ENCODE data around the gene CAV2. TPM values are rescaled to one million over a fixed set of nuclear protein-coding genes. Genes with fewer than 3 reads are reported as not detected.

Gene CAV2
- total and polyA plus RNA-seq, 9 of the 15 experiments (the other 6 are each of a cell fraction or from before 2014, with no cell fraction given) = 16.1 to 137 (median 38.3) TPM

DNA sequence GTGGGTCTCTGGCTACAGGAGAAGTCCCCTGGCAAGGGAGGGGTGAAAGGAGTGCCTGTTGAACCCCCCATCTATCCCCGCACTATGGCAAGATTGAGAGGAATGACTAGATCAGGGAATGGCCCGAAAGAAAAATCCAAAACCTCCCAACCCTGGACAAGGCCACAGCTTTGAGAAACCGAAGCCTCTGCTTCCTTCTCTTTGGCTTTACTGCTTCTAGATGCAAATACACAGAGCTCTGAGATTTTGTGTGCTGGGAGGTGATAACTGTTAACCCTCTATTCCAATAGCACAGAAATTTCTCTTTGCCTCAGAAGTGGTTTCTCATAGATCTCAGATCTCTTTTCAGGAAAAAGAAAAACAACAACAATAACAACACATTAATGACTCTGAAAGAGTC lies 40.3 kb downstream of the CAV2 start:
- FAIRE-seq = no peak
- H3K79me2 ChIP-seq (ENCODE audit: control insufficient read depth, insufficient read depth, low read length) = no peaks in the 10 kb centered on the region

More for the DNA sequence above, 40.3 kb downstream of the CAV2 start:
- H3K27me3 ChIP-seq (ENCODE audit: control insufficient read depth in 2 of 2, insufficient read depth in 2 of 2, low read length in 2 of 2) = peaks cover 9 to 14% of the 10 kb centered on the region in 2 experiments; a peak in 3 of 5 replicates
- H3K4me1 ChIP-seq (replicated peaks in 1 of 2; ENCODE audit: control insufficient read depth in 2 of 2, insufficient read depth in 2 of 2, low read length in 2 of 2) = no peaks in the 10 kb centered on the region
- ChIA-PET POLR2A (no interaction called here), CTCF (ENCODE audit: low intra/inter-chr PET ratio) (no interaction called here)
- 0% methylated on average over 3 of the region's 3 CpGs for WGBS (ENCODE audit: insufficient coverage, low coverage, missing lambda C conversion rate)
- H3K36me3 ChIP-seq (ENCODE audit: control insufficient read depth, insufficient read depth, low read length) = no peaks in the 10 kb centered on the region
- H3K9ac ChIP-seq (ENCODE audit: insufficient read depth in 1 of 2, low read depth in 2 of 2, low read length in 2 of 2) = no peak overlapping the region
- TF ChIP-seq KDM4B (IDR thresholded peaks at IDR 0.05; ENCODE audit: borderline replicate concordance in 2 of 2, low read depth in 1 of 2) (no peak), ZNF589 (CRISPR knock-in tag; IDR thresholded peaks at IDR 0.05; ENCODE audit: low read depth) (no peak), ZNF232 (CRISPR knock-in tag; IDR thresholded peaks at IDR 0.05) (no peak), CC2D1A (IDR thresholded peaks at IDR 0.05) (no peak), HSF4 (CRISPR knock-in tag; IDR thresholded peaks at IDR 0.05; ENCODE audit: borderline replicate concordance) (no peak), ASH1L (IDR thresholded peaks at IDR 0.05; ENCODE audit: borderline replicate concordance, low read depth, partially characterized antibody) (no peak), TSC22D4 (tag; IDR thresholded peaks at IDR 0.05) (no peak), MAZ (CRISPR knock-in tag; conservative IDR thresholded peaks at IDR 0.05 in 1 of 2, IDR thresholded peaks at IDR 0.05 in 1 of 2) (no peak), PRPF4 (IDR thresholded peaks at IDR 0.05; ENCODE audit: insufficient read depth, low read depth, low read length, poor library complexity, severe bottlenecking) (no peak), ZFX (CRISPR knock-in tag; IDR thresholded peaks at IDR 0.05) (no peak), FOXK2 (conservative IDR thresholded peaks at IDR 0.05 in 1 of 2, IDR thresholded peaks at IDR 0.05 in 1 of 2; ENCODE audit: low read depth in 2 of 2) (no peak), PHF8 (IDR thresholded peaks at IDR 0.05; ENCODE audit: borderline replicate concordance, low read length) (no peak), CBFA2T2 (conservative IDR thresholded peaks at IDR 0.05) (no peak), NCOA6 (IDR thresholded peaks at IDR 0.05) (no peak)
- TF ChIP-seq, protein P1, sequence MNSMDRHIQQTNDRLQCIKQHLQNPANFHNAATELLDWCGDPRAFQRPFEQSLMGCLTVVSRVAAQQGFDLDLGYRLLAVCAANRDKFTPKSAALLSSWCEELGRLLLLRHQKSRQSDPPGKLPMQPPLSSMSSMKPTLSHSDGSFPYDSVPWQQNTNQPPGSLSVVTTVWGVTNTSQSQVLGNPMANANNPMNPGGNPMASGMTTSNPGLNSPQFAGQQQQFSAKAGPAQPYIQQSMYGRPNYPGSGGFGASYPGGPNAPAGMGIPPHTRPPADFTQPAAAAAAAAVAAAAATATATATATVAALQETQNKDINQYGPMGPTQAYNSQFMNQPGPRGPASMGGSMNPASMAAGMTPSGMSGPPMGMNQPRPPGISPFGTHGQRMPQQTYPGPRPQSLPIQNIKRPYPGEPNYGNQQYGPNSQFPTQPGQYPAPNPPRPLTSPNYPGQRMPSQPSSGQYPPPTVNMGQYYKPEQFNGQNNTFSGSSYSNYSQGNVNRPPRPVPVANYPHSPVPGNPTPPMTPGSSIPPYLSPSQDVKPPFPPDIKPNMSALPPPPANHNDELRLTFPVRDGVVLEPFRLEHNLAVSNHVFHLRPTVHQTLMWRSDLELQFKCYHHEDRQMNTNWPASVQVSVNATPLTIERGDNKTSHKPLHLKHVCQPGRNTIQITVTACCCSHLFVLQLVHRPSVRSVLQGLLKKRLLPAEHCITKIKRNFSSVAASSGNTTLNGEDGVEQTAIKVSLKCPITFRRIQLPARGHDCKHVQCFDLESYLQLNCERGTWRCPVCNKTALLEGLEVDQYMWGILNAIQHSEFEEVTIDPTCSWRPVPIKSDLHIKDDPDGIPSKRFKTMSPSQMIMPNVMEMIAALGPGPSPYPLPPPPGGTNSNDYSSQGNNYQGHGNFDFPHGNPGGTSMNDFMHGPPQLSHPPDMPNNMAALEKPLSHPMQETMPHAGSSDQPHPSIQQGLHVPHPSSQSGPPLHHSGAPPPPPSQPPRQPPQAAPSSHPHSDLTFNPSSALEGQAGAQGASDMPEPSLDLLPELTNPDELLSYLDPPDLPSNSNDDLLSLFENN (IDR thresholded peaks at IDR 0.05; ENCODE audit: low read depth in 2 of 2, low read length in 2 of 2) = no peak
- H3K9me3 ChIP-seq (replicated peaks; ENCODE audit: control insufficient read depth, insufficient read depth, low read depth, low read length) = no peaks in the 10 kb centered on the region
- DNase-seq (ENCODE audit: extremely low read depth in 1 of 4, low spot score in 3 of 4) (no peak), ATAC-seq (no peak)
- intact Hi-C loops (cut with micrococcal nuclease) = no loop called here
- no peak overlapping the region for H3K4me2 ChIP-seq (ENCODE audit: insufficient read depth, low read length)
- no TSS peak for BruUV-seq (replicated peaks)
- no peak overlapping the region for H2AFZ ChIP-seq (ENCODE audit: low read depth, low read length)
- no peak overlapping the region for H3K27ac ChIP-seq (ENCODE audit: extremely low read depth, low read depth, low read length)
- in situ Hi-C loops (cut with MboI) = loop anchor here (5.0 kb wide), 1 partner anchor 278 kb away; no protein-coding TSS in a partner anchor
- H4K20me1 ChIP-seq (replicated peaks; ENCODE audit: control insufficient read depth, insufficient read depth, low read length) = no peaks in the 10 kb centered on the region
- H3K9me1 ChIP-seq (ENCODE audit: control insufficient read depth, insufficient read depth, low read length) = no peaks in the 10 kb centered on the region
- no peak overlapping the region for H3K4me3 ChIP-seq

All from K562 (cell line).